ENCODE measurements around the gene CHST14. TPM values are rescaled to one million over a fixed set of nuclear protein-coding genes. Genes with fewer than 3 reads are reported as not detected.
A peak's percentile ranks its signal among the peaks of the same experiment; 100 is the strongest.
"Not testable (repeated sequence)": the region's sequence is repeated elsewhere in the genome, so short reads cannot be mapped to it uniquely, and the experiment has no call there.

CHST14 gene
- polyA plus RNA-seq, 1 donor, result 33.8 TPM

GRCh38 chr15:40440743-40441564 is 29.8 kb upstream of the CHST14 start, which contains the start of gene BAHD1:
Gene BAHD1 (plus strand): TSS chr15:40440953. CDS start chr15:40458465, 17,512 bp downstream.
- DNase-seq (ENCODE audit: low read depth), result peak; percentile 73

DNA sequence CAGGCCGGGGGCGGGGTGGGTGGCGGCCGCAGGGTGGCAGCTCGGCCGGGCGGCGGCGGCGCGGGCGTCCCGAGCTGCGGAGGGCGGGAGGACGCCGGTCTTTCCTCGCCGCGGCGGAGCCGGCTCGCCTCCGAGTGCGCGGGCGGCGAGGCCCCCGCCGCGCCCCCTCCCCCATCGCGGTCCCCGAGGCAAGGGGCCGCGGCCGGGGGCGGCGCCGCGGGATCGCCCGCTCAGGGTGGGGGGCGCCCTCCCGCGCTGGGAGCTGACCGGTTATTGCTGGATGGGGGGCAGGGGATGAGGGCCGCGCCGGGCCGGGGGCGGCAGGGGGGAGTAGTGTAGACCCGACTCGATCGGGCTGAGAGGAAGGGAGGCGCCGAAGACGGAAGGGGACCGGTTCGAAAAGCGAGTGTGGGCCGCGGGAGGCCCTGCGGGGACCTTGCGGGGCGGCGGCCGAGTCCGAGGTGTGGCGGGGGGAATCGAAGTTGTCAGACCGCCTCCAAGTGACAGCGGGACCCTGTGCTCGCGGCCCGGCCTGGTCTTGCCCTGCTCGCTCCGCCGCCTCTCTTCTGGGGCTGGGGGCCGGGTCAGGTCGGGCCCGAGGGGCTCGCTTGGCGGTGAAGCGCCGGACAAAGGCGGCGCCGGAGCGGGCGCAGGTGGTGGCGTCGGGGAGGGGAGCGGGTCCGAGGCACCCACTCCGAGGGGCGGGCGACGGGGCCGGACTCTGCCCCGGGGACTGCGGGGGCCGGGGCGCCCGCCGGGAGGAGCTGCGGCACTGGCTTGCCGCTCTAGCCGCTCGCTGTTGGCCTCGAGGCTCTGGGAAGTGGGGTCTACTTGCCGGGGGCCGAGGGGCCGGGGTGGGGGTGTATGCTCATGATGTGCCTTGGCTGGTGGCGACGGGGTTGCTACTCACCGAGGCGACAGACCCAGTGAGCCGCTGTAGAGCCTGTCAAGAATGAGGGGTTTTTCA is 28.9 kb upstream of the CHST14 start:
- DNase-seq (ENCODE audit: low read depth), result no peak

DNA sequence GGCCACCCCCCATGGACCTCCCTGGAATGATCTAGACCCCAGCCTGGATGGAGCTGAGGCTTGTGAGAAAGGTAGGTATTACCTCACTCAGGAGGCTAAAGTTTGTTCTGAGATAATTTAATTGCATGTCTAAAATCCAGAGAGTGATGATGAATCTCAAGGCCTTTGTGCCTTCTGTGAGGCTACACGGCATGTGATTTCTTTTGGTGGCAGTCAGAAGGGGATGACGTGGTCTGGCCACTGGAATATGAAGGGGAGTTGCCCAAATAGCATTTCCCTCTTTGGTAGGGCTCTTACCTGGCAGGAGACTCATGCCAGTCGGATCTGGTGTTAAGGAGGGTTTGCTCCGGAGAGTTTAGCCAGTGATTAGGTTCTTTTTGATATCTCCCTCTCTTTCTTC is 27.5 kb upstream of the CHST14 start:
- DNase-seq (ENCODE audit: low read depth), result no peak

GRCh38 chr15:40443846-40444245 is 26.9 kb upstream of the CHST14 start:
- DNase-seq (ENCODE audit: low read depth), result no peak

DNA sequence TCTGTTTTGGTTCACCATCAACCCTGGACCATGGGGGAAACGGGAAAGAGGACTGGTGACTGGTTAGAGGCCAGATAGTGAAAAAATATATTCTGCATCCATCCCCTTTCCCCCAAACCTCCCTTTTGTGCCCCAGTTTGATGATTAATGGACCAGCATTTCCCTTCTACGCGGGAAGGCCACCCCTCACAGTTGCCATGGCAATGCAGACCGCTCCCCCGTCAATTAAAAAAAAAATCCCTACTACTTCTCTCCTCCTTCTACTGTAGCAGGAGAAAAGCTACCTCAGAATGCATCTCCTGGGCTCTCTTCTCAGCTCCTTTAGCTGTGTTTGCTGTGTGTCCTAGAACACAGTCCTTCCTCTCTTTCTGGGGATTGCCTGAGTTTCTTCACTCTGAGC is 26.0 kb upstream of the CHST14 start:
- no peak for DNase-seq (ENCODE audit: low read depth)

- DNase-seq (ENCODE audit: low read depth), result no peak
Observed at GRCh38 chr15:40445421-40445922, 25.3 kb upstream of the CHST14 start.

DNA sequence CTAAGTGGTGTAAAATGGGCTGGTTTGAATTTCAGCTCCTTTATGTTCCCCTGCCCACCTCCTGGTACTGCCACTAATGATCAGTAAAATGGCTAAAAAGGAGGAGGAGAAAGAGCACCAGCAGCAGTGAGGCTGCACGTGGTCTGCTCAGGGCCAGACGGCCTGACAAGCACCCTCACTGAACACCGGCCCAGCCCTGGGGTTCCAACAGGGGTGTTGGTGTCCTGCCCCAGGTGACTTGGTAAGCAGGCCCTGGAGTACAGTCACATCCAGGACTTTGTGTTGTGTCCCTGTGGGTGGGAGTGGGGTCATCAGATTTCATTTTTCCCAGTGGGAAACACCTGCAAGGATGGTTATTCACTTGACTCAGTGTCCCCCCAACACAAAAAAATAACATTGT is 24.6 kb upstream of the CHST14 start:
- no peak for DNase-seq (ENCODE audit: low read depth)

DNA sequence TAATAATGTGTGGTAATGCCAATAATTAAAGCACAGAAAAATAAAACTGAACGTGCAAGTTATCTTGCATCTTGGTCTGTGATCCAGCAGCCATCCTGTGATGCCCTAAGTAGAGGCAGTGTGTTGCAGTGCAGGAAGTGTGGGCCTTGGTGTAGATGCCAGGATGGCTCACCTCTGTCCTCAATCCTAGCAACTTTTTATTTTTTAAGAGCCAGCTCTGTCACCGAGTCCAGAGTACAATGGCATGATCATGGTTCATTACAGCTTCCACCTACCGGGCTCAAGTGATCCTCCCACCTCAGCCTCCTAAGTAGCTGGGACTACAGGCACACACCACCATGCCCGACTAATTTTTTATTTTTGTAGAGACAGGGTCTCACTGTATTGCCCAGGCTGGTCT is 22.4 kb upstream of the CHST14 start:
- no peak for DNase-seq (ENCODE audit: low read depth)

GRCh38 chr15:40449275-40449674 is 21.5 kb upstream of the CHST14 start:
- no peak for DNase-seq (ENCODE audit: low read depth)

DNA sequence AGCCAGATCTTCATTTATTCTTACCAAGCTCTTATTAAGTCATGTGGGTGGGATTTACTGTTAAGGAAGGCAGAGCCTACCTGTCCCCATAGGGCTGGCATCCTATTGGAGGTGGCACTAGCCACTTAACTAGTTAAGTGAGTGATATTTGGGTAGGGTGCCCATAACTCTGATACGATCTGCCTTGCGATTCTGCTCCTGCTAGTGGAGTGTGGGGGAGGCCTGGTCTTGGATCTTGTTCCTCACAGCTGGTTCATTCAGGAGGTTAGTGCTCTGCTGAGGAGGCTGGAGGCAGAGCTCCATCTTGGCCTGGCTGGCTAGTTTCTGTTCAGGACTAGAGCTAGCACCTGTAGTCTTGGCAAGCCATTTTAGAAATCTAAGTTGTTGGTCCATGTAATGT is 20.7 kb upstream of the CHST14 start:
- no peak for DNase-seq (ENCODE audit: low read depth)

- DNase-seq (ENCODE audit: low read depth), result no peak
Observed at GRCh38 chr15:40451527-40452158, 19.1 kb upstream of the CHST14 start.

DNA sequence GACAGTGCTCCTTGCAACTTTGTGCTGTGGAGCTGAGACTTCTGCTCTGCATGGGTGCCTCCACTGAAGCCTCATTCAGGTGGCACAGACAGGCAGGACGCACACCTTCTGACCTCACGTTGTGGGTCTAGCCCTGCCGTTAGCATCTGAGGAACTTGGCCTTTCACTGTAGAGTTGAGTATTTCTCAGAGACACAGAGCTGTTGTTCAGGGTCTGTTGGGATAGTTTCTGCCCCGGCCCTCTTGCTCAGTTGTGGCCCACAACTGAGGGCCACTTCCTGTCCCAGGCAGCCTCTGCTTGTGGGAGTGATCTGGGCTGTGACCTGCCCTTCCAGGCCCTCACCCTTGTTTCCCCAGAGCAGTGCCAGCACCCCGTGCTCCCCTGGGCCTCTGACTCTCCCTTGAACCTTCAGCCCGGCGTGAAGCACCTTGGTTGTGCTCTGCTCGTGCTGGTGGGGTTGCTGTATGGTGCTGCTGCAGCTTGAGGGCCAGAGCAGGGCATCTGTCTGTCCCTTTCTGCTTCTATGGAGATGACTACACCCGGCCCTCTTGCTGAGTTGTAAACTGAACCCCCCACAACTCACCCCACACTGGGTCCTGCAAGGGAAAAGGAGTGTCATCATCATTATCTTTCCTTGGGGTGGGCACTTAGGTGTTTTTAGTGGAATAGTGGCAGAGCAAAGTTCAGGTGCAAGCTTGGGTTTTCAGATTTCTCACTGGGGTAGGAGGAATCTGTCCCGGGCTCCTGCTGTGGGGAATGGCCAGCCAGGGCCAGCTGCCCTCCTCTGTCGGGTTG is 18.3 kb upstream of the CHST14 start:
- no peak for DNase-seq (ENCODE audit: low read depth)

DNA sequence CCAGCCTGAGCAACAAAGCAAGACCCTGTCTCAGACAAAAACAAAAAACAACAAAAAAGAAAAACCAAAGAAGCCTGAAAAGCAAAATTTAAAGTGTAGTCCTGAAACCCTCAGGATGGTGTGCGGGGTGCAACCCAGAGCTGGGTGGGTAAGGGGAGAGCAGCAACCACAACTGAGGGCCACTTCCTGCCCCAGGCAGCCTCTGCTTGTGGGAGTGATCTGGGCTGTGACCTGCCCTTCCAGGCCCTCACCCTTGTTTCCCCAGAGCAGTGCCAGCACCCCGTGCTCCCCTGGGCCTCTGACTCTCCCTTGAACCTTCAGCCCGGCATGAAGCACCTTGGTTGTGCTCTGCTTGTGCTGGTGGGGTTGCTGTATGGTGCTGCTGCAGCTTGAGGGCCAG is 16.8 kb upstream of the CHST14 start:
- not testable (repeated sequence) for DNase-seq (ENCODE audit: low read depth)

- no peak for DNase-seq (ENCODE audit: low read depth)
Observed at GRCh38 chr15:40454904-40455391, 15.8 kb upstream of the CHST14 start.

DNA sequence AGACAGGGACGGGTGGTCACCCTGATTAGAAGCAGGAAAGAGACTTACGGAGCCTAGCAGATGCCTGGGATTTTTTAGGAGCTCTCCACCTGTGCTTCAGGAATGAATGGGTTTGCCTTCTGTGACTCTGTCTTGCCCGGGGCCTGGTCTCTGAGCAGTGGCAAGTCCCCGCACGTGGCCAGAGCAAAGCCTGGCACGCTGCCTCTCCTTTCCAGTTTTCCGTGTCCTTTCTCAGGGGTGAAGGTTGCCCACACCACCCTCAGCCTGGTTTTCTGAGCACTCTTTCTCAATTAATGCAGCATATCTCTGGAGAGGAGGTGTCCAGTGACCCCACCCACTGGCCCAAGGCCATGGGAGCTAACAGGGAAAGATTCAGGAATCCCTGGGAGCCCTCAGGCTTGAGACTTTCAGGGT is 14.5 kb upstream of the CHST14 start:
- no peak for DNase-seq (ENCODE audit: low read depth)

DNA sequence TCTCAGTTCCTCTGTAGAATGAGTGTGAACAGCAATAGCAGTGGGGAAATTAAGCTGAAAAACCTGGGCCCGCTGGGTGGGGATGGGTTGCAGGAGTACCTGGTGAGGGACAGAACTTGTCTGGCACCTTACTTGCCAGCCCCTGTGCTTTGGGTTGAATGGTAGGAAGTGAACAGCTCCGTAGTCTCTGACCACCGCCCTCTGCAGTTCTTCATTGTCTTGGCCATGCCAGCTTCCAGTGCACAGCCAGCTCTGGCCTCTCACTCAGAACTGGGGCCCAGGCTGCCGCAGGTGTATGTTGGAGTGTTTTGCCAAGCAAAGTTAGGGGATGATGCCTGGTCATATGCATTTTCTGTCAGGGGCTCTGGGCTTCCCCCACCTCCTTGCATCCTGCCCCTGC is 14.0 kb upstream of the CHST14 start:
- DNase-seq (ENCODE audit: low read depth), result no peak

DNA sequence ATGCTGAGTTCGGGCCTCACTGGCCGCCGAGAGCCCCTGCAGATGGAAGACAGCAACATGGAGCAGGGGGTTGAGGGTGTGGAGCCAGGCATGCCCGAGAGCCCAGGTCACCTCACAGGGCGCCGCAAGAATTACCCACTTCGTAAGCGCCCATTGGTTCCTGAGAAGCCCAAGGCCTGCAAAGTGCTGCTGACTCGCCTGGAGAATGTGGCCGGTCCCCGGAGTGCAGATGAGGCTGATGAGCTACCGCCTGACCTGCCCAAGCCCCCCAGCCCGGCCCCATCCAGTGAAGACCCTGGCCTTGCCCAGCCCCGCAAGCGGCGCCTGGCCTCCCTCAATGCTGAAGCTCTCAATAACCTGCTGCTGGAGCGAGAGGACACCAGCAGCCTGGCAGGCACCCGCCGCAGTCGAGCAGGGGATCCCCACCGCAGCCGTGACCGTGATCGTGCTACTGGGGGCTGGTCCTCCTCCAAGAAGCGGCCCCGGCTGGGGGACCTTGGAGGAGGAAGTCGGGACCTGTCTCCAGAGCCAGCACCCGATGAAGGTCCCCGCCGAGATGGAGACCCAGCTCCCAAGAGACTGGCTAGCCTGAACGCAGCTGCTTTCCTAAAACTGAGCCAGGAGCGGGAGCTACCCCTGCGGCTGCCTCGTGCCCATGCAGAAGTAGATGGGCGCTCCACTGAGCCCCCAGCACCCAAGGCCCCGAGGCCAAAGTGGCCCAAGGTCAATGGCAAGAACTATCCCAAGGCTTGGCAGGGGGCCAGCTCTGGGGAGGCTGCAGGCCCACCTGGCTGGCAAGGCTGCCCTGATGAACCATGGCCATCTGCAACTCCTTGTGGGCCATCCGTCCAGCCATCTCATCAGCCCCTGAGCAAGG is 12.1 kb upstream of the CHST14 start:
- no peak for DNase-seq (ENCODE audit: low read depth)

DNA sequence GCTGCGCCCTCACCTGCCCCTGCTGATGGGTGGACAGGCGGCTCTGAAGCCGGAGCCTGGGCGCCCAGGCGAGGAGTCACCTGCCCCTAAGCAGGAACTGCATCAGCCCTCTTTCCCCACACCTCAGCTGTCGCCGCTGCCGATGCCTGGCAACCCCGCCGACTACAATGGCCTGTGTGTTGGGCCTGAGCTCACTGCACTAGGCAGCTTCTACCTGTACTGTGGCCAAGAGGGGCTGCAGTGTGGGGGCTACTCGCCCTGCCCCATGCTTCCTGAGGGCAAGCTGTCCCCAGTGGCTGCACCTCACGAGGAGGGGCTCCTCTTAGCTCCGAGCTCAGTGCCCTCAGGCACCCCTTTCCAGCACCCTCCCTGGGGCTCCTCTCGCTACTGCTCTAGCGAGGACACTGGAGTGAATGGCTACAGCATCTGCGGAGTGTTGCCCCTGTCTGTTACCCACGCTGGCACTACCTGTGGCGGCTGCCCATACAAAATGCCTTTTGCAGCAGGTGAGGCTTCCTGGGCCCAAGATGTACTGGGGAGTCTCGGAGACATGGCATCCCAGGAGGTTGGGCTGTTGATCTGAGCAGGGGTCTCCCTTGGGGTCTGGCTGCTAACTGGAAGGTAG is 11.3 kb upstream of the CHST14 start:
- DNase-seq (ENCODE audit: low read depth), result no peak

- DNase-seq (ENCODE audit: low read depth), result no peak
Observed at GRCh38 chr15:40460404-40460803, 10.4 kb upstream of the CHST14 start.

Data from forelimb muscle (tissue), 1 donor.